ENCODE data around the gene SLC39A13. TPM values are rescaled to one million over a fixed set of nuclear protein-coding genes. Genes with fewer than 3 reads are reported as not detected.

SLC39A13 gene
- total and polyA plus RNA-seq, 2 of the 4 experiments (the other 2 are of a cell fraction) = 32.4 to 144 TPM

- no peaks in the 10 kb centered on the region for H3K36me3 ChIP-seq (ENCODE audit: control insufficient read depth, insufficient read depth, low read length)
These were observed 28.3 kb downstream of the SLC39A13 start for GRCh38 chr11:47436726-47437125.

More at GRCh38 chr11:47436726-47437125, 28.3 kb downstream of the SLC39A13 start:
- Histone ChIP-seq H3K4ac (ENCODE audit: low read depth, low read length) (no peak overlapping the region), H3K4me3 (ENCODE audit: insufficient read depth, low read depth, low read length) (no peak overlapping the region), H2BK5ac (ENCODE audit: low read depth, low read length, poor library complexity, severe bottlenecking) (no peak overlapping the region), H4K8ac (ENCODE audit: low read depth in 2 of 2, low read length in 2 of 2) (no peak overlapping the region), H3K23ac (ENCODE audit: low read depth, low read length) (no peak overlapping the region), H3K27ac (ENCODE audit: insufficient read depth, low read length) (no peak overlapping the region), H3K18ac (ENCODE audit: low read depth, low read length) (no peak overlapping the region), H3K9me1 (ENCODE audit: insufficient read depth, low read length) (peaks cover 3% of the 10 kb centered on the region; the same call in 1 of the 2 replicates), H4K5ac (ENCODE audit: low read depth, low read length) (no peak overlapping the region), H3K79me1 (ENCODE audit: low read depth in 1 of 2, low read length in 2 of 2) (no peaks in the 10 kb centered on the region), H2AK5ac (ENCODE audit: low read depth, low read length) (no peak overlapping the region), H4K91ac (ENCODE audit: insufficient read depth, low read depth, low read length) (no peak overlapping the region), H2BK15ac (ENCODE audit: low read depth, low read length) (no peak overlapping the region), H2BK120ac (ENCODE audit: low read depth, low read length) (no peak overlapping the region), H3K27me3 (ENCODE audit: control insufficient read depth, insufficient read depth, low read length) (no peaks in the 10 kb centered on the region), H3K14ac (replicated peaks; ENCODE audit: low read depth, low read length) (no peak overlapping the region), H2AFZ (replicated peaks; ENCODE audit: low read length, poor library complexity) (no peak overlapping the region), H3K4me1 (ENCODE audit: control insufficient read depth, insufficient read depth, low read length) (no peaks in the 10 kb centered on the region), H4K20me1 (ENCODE audit: insufficient read depth, low read length) (no peaks in the 10 kb centered on the region), H3K56ac (ENCODE audit: extremely low read depth, insufficient read depth, low read length) (no peak overlapping the region), H2AK9ac (replicated peaks; ENCODE audit: low read depth, low read length, poor library complexity) (no peak overlapping the region), H3K4me2 (ENCODE audit: low read depth, low read length) (no peak overlapping the region), H3K9ac (ENCODE audit: low read depth, low read length) (no peak overlapping the region), H3K9me3 (ENCODE audit: control insufficient read depth, insufficient read depth, low read length) (no peaks in the 10 kb centered on the region), H2BK20ac (ENCODE audit: low read depth, low read length) (no peak overlapping the region)
- in situ Hi-C loops (cut with MboI; ENCODE audit: low sequenced_read_pairs) = no loop called here
- no CpG with 5 or more reads among the region's 3 CpGs for WGBS, 2 experiments (ENCODE audit: extremely low coverage in 2 of 2, insufficient read length in 1 of 2)
- DNase-seq (no peak), ATAC-seq (ENCODE audit: low read depth) (no peak)
- BruUV-seq (replicated peaks) = no TSS peak
- dilution Hi-C loops (cut with HindIII; ENCODE audit: low sequenced_read_pairs, unreplicated experiment) = no loop called here
- POLR2A ChIA-PET (ENCODE audit: unreplicated experiment) = no interaction called here
- intact Hi-C loops (cut with micrococcal nuclease) = no loop called here
- no peak for TF ChIP-seq CTCF (conservative IDR thresholded peaks at IDR 0.05; ENCODE audit: low read depth, low read length)
- TF ChIP-seq RFX5 (IDR thresholded peaks at IDR 0.05; ENCODE audit: low read depth, low read length) = no peak
- TF ChIP-seq MXI1 (IDR thresholded peaks at IDR 0.05; ENCODE audit: borderline replicate concordance, low read depth, low read length) = no peak
- no peak for TF ChIP-seq MAFK (IDR thresholded peaks at IDR 0.05; ENCODE audit: low read depth, low read length)
- TF ChIP-seq NFE2L2 (IDR thresholded peaks at IDR 0.05; ENCODE audit: low read depth, low read length) = no peak
- TF ChIP-seq CHD1 (IDR thresholded peaks at IDR 0.05; ENCODE audit: low read depth, low read length) = no peak
- TF ChIP-seq ELK1 (IDR thresholded peaks at IDR 0.05; ENCODE audit: borderline replicate concordance, low read depth, low read length) = no peak
- no peak for TF ChIP-seq BHLHE40 (IDR thresholded peaks at IDR 0.05; ENCODE audit: low read depth, low read length)
- no peak for TF ChIP-seq RAD21 (IDR thresholded peaks at IDR 0.05; ENCODE audit: low read length)
- TF ChIP-seq FOS (IDR thresholded peaks at IDR 0.05; ENCODE audit: low read depth, low read length) = no peak
- no peak for TF ChIP-seq MAZ (IDR thresholded peaks at IDR 0.05; ENCODE audit: borderline replicate concordance, low read depth, low read length)
- TF ChIP-seq RCOR1 (IDR thresholded peaks at IDR 0.05; ENCODE audit: insufficient replicate concordance, low read length) = no peak
- CTCF ChIA-PET = no interaction called here

Data from IMR-90 (cell line).